ENCODE data around the gene APOL5. TPM values are rescaled to one million over a fixed set of nuclear protein-coding genes. Genes with fewer than 3 reads are reported as not detected.

The APOL5 gene
- total RNA-seq, 1 donor = not detected

DNA sequence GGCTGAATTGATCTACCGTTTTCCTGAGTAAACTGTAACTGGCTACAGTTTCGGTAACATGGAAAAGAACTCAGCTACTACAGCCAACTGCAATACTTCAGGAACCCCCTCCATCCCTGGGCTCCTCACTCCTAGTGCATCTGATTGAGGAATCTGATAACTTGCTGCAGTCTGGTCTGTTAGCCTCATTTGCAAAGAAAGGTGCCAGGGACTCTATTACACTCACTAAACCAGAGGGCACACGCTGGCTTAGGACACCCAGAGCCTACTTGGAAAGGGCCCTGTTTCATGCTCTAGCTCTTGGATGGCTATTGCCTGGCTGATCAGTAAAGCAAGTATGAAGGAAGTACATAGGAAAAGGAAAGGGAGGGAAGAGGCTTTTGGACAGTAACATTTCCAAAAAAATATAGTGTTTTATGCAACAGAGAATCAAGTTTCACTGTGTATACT is 22.3 kb downstream of the APOL5 start:
- no peak for TF ChIP-seq CTCF (IDR thresholded peaks at IDR 0.05; ENCODE audit: insufficient read depth, low read depth, low read length)

DNA sequence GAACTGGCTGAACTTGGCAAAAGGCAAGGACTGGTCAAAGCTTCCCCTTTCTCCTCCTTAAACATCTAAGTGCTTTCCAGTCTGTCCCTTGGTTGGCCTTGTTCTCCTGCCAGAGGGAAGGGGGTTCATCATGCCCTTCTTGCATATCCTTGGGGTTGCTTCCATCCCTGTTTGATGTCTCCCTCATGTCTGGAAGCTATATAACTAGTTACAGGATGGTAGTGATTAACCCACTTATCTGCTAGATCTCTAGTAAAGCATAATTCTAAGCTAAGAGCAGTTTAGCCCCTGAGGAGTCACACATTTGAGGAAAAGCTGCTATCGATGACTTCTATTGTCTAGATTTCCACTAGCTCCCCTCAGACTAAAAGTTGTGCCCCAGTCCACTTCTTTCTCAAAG is 22.9 kb downstream of the APOL5 start:
- no peak overlapping the region for H3K4me3 ChIP-seq (ENCODE audit: low read depth, low read length)
- DNase-seq (ENCODE audit: low read depth) = no peak
- TF ChIP-seq CTCF (IDR thresholded peaks at IDR 0.05; ENCODE audit: insufficient read depth, low read depth, low read length) = no peak

More for the DNA sequence above, 22.3 kb downstream of the APOL5 start:
- DNase-seq (ENCODE audit: low read depth) = no peak
- H3K4me3 ChIP-seq (ENCODE audit: low read depth, low read length) = no peak overlapping the region

GRCh38 chr22:35742342-35743100 is 24.8 kb downstream of the APOL5 start:
- H3K4me3 ChIP-seq (ENCODE audit: low read depth, low read length) = no peak overlapping the region
- peak; percentile 82 for DNase-seq (ENCODE audit: low read depth)
- no peak for TF ChIP-seq CTCF (IDR thresholded peaks at IDR 0.05; ENCODE audit: insufficient read depth, low read depth, low read length)

DNA sequence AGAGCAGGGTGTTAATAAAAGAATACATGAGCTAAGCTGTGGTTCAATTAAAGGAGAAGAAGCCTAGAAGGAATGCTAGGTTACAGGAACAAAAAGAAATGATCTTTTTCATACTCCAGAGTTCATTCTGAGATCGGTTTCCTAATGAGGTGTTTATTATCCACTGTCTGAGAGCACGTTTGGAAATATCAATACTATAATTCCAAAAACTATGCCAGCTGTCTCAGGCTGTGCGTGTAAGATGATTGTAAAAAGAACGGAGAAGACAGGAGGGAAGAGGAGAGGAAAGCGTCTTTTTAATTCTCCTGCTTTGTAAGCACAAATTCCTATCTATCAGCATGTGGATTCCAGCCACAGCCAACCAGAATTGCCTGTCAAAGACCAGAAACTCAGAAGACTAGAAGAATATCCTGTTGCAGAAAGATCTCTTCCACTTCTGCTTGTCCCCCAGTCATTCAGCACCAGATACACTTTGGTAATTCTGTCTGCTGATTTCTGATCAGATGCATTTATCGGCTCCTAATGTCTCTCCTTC is 25.7 kb downstream of the APOL5 start:
- no peak for TF ChIP-seq CTCF (IDR thresholded peaks at IDR 0.05; ENCODE audit: insufficient read depth, low read depth, low read length)
- H3K4me3 ChIP-seq (ENCODE audit: low read depth, low read length) = no peak overlapping the region
- peak; percentile 41 for DNase-seq (ENCODE audit: low read depth)

DNA sequence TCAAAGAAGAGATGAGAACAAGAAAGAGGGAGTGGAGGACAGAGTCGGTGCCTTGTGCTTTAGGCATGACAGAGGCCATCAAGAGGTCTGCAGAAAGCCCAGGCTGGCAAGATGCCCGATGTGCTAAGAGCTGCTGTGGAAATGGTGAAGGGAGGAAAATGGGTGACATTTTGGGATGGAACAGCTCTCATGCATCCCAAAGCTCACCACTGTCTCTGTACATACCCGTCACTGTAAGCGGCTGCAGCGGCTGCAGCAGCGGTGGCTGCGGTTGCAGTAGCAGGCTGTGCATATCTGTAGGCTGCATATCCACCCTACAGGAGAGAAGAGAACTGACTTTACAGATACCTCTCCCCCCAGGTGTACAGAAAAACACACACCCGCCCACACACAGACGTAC is 28.6 kb downstream of the APOL5 start:
- H3K4me3 ChIP-seq (ENCODE audit: low read depth, low read length) = no peak overlapping the region
- no peak for DNase-seq (ENCODE audit: low read depth)
- no peak for TF ChIP-seq CTCF (IDR thresholded peaks at IDR 0.05; ENCODE audit: insufficient read depth, low read depth, low read length)

DNA sequence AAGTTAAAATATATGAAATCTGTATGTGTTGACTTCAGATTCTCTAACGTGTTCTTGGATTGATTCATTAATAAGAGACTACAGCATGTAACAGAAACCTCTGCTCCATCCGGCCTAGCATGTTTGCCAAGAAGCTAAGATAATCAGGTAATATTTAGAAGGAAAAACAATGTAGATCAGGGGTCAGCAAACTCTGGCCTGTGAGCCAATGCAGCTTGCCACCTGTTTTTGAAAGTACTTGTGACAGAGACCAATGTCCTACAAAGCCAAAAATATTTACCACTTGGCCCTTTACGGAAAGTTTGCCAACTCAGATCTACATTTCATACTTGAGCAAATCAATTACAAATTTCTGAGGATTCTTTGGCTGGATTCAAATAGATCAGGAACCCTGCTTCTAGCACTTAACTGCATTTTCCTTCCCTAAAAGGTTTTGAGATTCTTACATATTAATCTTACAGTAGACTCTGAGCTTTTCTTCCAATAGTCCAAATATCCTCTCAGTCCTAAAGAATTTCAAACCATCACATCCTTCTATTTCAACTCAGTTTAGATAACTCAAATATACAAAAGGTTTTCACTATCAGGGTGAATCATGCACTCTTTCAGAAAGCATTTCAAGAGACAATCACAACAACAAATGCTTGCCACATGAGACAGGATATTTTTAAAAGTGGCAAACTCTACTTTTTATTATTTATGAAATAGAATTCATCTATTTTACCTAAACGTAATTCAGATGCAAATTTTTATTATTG is 29.5 kb downstream of the APOL5 start:
- TF ChIP-seq CTCF (IDR thresholded peaks at IDR 0.05; ENCODE audit: insufficient read depth, low read depth, low read length) = no peak
- no peak for DNase-seq (ENCODE audit: low read depth)
- no peak overlapping the region for H3K4me3 ChIP-seq (ENCODE audit: low read depth, low read length)
